OCI-LY7 (cell line): ENCODE results near the gene DNAAF8. TPM values are rescaled to one million over a fixed set of nuclear protein-coding genes. Genes with fewer than 3 reads are reported as not detected.

Experiments
- BruUV-seq: library from RNA; stranded (reverse); fragments of 400-500 nt; replicated peaks from 2 replicates; lab custom pipeline; 2021; lab: Mats Ljungman, UMichigan
- CTCF ChIA-PET: fragments of 300-600 bp; sonication (Branson Sonifier 250); formaldehyde crosslinking; loops from one replicate; lab custom pipeline; 2022; ENCODE audit warnings: antibody characterized with exemption; ENCODE audit not compliant: unreplicated experiment; lab: Charles Lee
- POLR2A ChIA-PET: fragments of 300-600 bp; sonication (Branson Sonifier 250); formaldehyde crosslinking; loops from one replicate; lab custom pipeline; 2022; ENCODE audit warnings: antibody characterized with exemption; lab: Charles Lee
- DNase-seq: peaks from one replicate; pipeline ENCODE4 v3.0.0-alpha.2; 2015; ENCODE audit warnings: low spot score
- H2AFZ ChIP-seq: fragments of 200-600 bp; sonication (generic), shearing (Covaris generic); 2 replicates; pipeline ENCODE4 v1.6.1; 2014; ENCODE audit warnings: mild to moderate bottlenecking, antibody characterized with exemption, low read length, moderate library complexity
- H3K27ac ChIP-seq: fragments of 200-600 bp; sonication (generic); 2 replicates; pipeline ENCODE4 v1.5.1; 2014; ENCODE audit warnings: mixed run types, low read depth, mild to moderate bottlenecking, moderate library complexity, low read length, inconsistent platforms; ENCODE audit not compliant: poor library complexity, severe bottlenecking
- H3K36me3 ChIP-seq: fragments of 200-600 bp; sonication (generic); 2 replicates; pipeline ENCODE4 v1.6.1; 2014; ENCODE audit warnings: mild to moderate bottlenecking, antibody characterized with exemption, low read length, moderate library complexity, mixed read lengths; ENCODE audit not compliant: insufficient read depth
- H3K4me1 ChIP-seq: fragments of 200-600 bp; sonication (generic); 2 replicates; pipeline ENCODE4 v1.5.1; 2014; ENCODE audit warnings: mild to moderate bottlenecking, low read length; ENCODE audit not compliant: insufficient read depth, poor library complexity, severe bottlenecking
- H3K4me2 ChIP-seq: fragments of 200-600 bp; sonication (generic); 2 replicates; pipeline ENCODE4 v1.6.1; 2014; ENCODE audit warnings: mild to moderate bottlenecking, low read length
- H3K4me3 ChIP-seq: fragments of 200-600 bp; sonication (generic); 2 replicates; pipeline ENCODE4 v1.5.1; 2014; ENCODE audit warnings: mild to moderate bottlenecking, low read depth, low read length; ENCODE audit not compliant: poor library complexity, severe bottlenecking
- H3K79me2 ChIP-seq: fragments of 200-600 bp; sonication (generic); 2 replicates; pipeline ENCODE4 v1.6.1; 2016; ENCODE audit warnings: low read depth, mild to moderate bottlenecking, low read length, moderate library complexity, mixed read lengths; ENCODE audit not compliant: insufficient read depth
- H3K9me2 ChIP-seq: fragments of 200-600 bp; sonication (generic); 2 replicates; pipeline ENCODE4 v1.6.1; 2016; ENCODE audit warnings: mild to moderate bottlenecking, low read length, mixed read lengths; ENCODE audit not compliant: insufficient read depth
- H3K9me3 ChIP-seq: fragments of 200-600 bp; sonication (generic); 2 replicates; pipeline ENCODE4 v1.6.1; 2014; ENCODE audit warnings: mild to moderate bottlenecking, mixed run types, low read length, mixed read lengths
- H4K20me1 ChIP-seq: fragments of 200-600 bp; sonication (generic); 2 replicates; pipeline ENCODE4 v1.6.1; 2014; ENCODE audit warnings: mild to moderate bottlenecking, antibody characterized with exemption, low read length, moderate library complexity, mixed read lengths; ENCODE audit not compliant: insufficient read depth
- CTCF ChIP-seq: fragments of 200-600 bp; sonication (generic); conservative IDR thresholded peaks from 2 replicates; pipeline ENCODE4 v1.5.1; 2014; ENCODE audit warnings: mild to moderate bottlenecking, antibody characterized with exemption, low read length, moderate library complexity, mixed read lengths
- EZH2phosphoT487 ChIP-seq: fragments of 200-600 bp; sonication (generic); IDR thresholded peaks from 2 replicates; pipeline ENCODE4 v1.6.1; 2018; ENCODE audit warnings: low read depth, borderline replicate concordance, mild to moderate bottlenecking, mixed run types, antibody characterized with exemption, low read length, moderate library complexity, mixed read lengths
- intact Hi-C: fragments of 100-400 bp; cut with micrococcal nuclease; formaldehyde crosslinking; loops from one replicate; pipeline ENCODE4 v1.10.0; 2022; ENCODE audit not compliant: unreplicated experiment
- total RNA-seq, 2 experiments: library from RNA; depleted of rRNA in 1 of 2; stranded (reverse); fragments of >200 nt in 1 of 2; shearing (Covaris generic) in 1 of 2; gene quantifications; 2 replicates each; pipeline ENCODE4 v1.2.3, GENCODE V29; 2014 to 2022

The DNAAF8 gene
- total RNA-seq, 2 experiments from 2014 or later = 0.38 to 1.1 TPM

GRCh38 chr16:4687946-4688673, 46.2 kb upstream of the DNAAF8 start:
- no peak for TF ChIP-seq EZH2phosphoT487
- no peak for TF ChIP-seq CTCF
- Histone ChIP-seq H3K79me2 (no peaks in the 10 kb centered on the region), H3K9me3 (no peaks in the 10 kb centered on the region), H3K4me1 (peaks cover 6% of the 10 kb centered on the region), H3K4me2 (no peak overlapping the region), H3K9me2 (no peaks in the 10 kb centered on the region), H3K36me3 (no peaks in the 10 kb centered on the region), H3K4me3 (no peak overlapping the region), H3K27ac (no peak overlapping the region), H4K20me1 (no peaks in the 10 kb centered on the region), H2AFZ (no peak overlapping the region)
- BruUV-seq = no TSS peak
- CTCF ChIA-PET = no interaction called here
- POLR2A ChIA-PET = no interaction called here
- intact Hi-C loops = no loop called here
- DNase-seq = no peak

DNA sequence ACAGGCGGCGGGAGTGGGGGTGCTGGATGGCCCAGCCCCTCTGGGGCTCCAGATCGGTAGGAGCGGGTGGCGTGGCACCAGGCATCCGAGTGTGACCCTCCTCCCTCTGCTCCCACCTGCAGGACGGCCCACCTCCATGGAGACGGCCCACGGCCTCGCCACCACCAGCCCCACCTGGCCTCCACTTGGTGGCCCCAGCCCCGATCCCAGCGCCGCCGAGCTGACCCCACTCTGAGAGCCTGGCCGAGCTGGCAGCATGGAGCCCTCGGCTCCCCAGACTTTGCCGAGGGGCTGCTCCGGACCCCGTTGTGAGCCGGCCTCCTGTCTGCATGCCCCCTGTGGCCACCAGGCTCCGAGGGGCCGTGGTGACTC, 45.7 kb upstream of the DNAAF8 start:
- Histone ChIP-seq H3K36me3 (no peaks in the 10 kb centered on the region), H3K9me3 (no peaks in the 10 kb centered on the region), H3K27ac (no peak overlapping the region), H2AFZ (no peak overlapping the region), H4K20me1 (no peaks in the 10 kb centered on the region), H3K9me2 (no peaks in the 10 kb centered on the region), H3K4me3 (no peak overlapping the region), H3K4me2 (no peak overlapping the region), H3K79me2 (no peaks in the 10 kb centered on the region), H3K4me1 (peaks cover 7% of the 10 kb centered on the region)
- TF ChIP-seq EZH2phosphoT487 (no peak), CTCF (no peak)
- ChIA-PET POLR2A (no interaction called here), CTCF (no interaction called here)
- intact Hi-C loops = no loop called here
- no peak for DNase-seq
- BruUV-seq = no TSS peak

- Histone ChIP-seq H3K4me2 (no peak overlapping the region), H3K9me2 (no peaks in the 10 kb centered on the region), H3K27ac (no peak overlapping the region), H2AFZ (no peak overlapping the region), H3K79me2 (no peaks in the 10 kb centered on the region), H3K4me1 (peaks cover 7% of the 10 kb centered on the region), H3K4me3 (no peak overlapping the region), H3K9me3 (no peaks in the 10 kb centered on the region), H3K36me3 (no peaks in the 10 kb centered on the region), H4K20me1 (no peaks in the 10 kb centered on the region)
- intact Hi-C loops = no loop called here
- ChIA-PET CTCF (no interaction called here), POLR2A (interaction anchor here (0.7 kb wide), 1 partner anchor 10 kb away, joined by 4 read pairs; no protein-coding TSS in a partner anchor)
- no peak for DNase-seq
- TF ChIP-seq CTCF (no peak), EZH2phosphoT487 (no peak)
- BruUV-seq = no TSS peak
Observed at GRCh38 chr16:4689091-4689671, 45.2 kb upstream of the DNAAF8 start.
